DND-41 (cell line): ENCODE results near the gene JPH3.

Experiments
- ATAC-seq: fragments of 200-7000 bp; cut with Tn5 transposase; 3 replicates; pipeline ENCODE4 v1.9.1; 2021; ENCODE audit warnings: low read depth; ENCODE audit not compliant: insufficient read depth
- DNase-seq: peaks from one replicate; pipeline ENCODE4 v3.0.0-alpha.2; 2020
- H2AFZ ChIP-seq: 2 replicates; pipeline ENCODE4 v1.6.0; 2012; ENCODE audit warnings: low read depth, low read length
- H3K27ac ChIP-seq: 2 replicates; pipeline ENCODE4 v1.5.1; 2012; ENCODE audit warnings: low read length, inconsistent platforms
- H3K27me3 ChIP-seq: fragments of 200-600 bp; sonication (generic); 2 replicates; pipeline ENCODE4 v1.6.0; 2012; ENCODE audit warnings: low read length, mild to moderate bottlenecking, inconsistent platforms; ENCODE audit not compliant: insufficient read depth, poor library complexity
- H3K36me3 ChIP-seq: 2 replicates; pipeline ENCODE4 v1.5.1; 2012; ENCODE audit warnings: low read length, inconsistent platforms; ENCODE audit not compliant: insufficient read depth
- H3K4me1 ChIP-seq: 2 replicates; pipeline ENCODE4 v1.5.1; 2012; ENCODE audit warnings: mild to moderate bottlenecking, low read length; ENCODE audit not compliant: insufficient read depth
- H3K4me2 ChIP-seq: 2 replicates; pipeline ENCODE4 v1.6.0; 2012; ENCODE audit warnings: mild to moderate bottlenecking, moderate library complexity, low read length, inconsistent platforms; ENCODE audit not compliant: insufficient read depth
- H3K4me3 ChIP-seq, 2 experiments: fragments of 200-600 bp in 1 of 2; shearing (Covaris generic) in 1 of 2; 2 replicates each; pipeline ENCODE4 v1.5.1; 2012 to 2016; ENCODE audit warnings: inconsistent platforms in 2 of 2, low read length in 2 of 2, mild to moderate bottlenecking in 2 of 2, low read depth in 1 of 2, moderate library complexity in 1 of 2
- H3K79me2 ChIP-seq: 2 replicates; pipeline ENCODE4 v1.6.0; 2012; ENCODE audit warnings: low read length, inconsistent platforms; ENCODE audit not compliant: insufficient read depth
- H3K9ac ChIP-seq: 2 replicates; pipeline ENCODE4 v1.6.0; 2012; ENCODE audit warnings: low read depth, mild to moderate bottlenecking, inconsistent platforms, low read length, moderate library complexity
- H3K9me3 ChIP-seq: 2 replicates; pipeline ENCODE4 v1.5.1; 2012; ENCODE audit warnings: low read length, moderate library complexity, mild to moderate bottlenecking, inconsistent platforms; ENCODE audit not compliant: insufficient read depth, severe bottlenecking
- H4K20me1 ChIP-seq: 2 replicates; pipeline ENCODE4 v1.6.0; 2012; ENCODE audit warnings: low read length; ENCODE audit not compliant: insufficient read depth
- EZH2 ChIP-seq: IDR thresholded peaks from 3 replicates; pipeline ENCODE4 v1.6.1; 2012; ENCODE audit warnings: borderline replicate concordance, low read depth, mild to moderate bottlenecking, moderate library complexity, low read length, inconsistent platforms; ENCODE audit not compliant: severe bottlenecking
- TF ChIP-seq, protein P1 (sequence below): IDR thresholded peaks from 2 replicates; pipeline ENCODE4 v1.5.1; 2012; ENCODE audit warnings: borderline replicate concordance, low read length, moderate library complexity, mild to moderate bottlenecking; ENCODE audit not compliant: poor library complexity, severe bottlenecking; ENCODE audit errors: extremely low read depth

JPH3 gene

DNA sequence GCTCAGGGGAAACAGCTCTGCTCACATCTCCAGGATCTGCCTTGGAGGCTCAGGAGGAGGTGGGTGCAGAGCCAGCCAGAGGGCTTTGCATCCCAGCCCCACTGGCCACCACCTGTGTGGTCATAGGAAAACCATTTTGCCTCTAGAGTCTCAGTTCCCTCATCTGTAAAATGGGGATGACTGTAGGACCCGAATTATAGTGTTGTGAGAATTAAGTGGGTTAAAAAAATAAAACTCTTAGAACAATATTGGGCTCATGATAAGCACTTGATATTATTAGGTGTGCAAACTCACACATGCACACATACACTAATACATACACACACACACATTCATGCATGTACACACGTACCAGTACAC, 19.4 kb upstream of the JPH3 start:
- no peak overlapping the region for H2AFZ ChIP-seq
- H3K36me3 ChIP-seq: no peaks in the 10 kb centered on the region
- ATAC-seq: no peak
- no peak for DNase-seq
- H3K79me2 ChIP-seq: no peaks in the 10 kb centered on the region
- no peak overlapping the region for H3K27ac ChIP-seq
- no peaks in the 10 kb centered on the region for H3K9me3 ChIP-seq
- H3K9ac ChIP-seq: no peak overlapping the region
- no peak overlapping the region for H3K4me3 ChIP-seq
- no peaks in the 10 kb centered on the region for H3K4me1 ChIP-seq
- no peaks in the 10 kb centered on the region for H3K27me3 ChIP-seq
- TF ChIP-seq, protein P1, sequence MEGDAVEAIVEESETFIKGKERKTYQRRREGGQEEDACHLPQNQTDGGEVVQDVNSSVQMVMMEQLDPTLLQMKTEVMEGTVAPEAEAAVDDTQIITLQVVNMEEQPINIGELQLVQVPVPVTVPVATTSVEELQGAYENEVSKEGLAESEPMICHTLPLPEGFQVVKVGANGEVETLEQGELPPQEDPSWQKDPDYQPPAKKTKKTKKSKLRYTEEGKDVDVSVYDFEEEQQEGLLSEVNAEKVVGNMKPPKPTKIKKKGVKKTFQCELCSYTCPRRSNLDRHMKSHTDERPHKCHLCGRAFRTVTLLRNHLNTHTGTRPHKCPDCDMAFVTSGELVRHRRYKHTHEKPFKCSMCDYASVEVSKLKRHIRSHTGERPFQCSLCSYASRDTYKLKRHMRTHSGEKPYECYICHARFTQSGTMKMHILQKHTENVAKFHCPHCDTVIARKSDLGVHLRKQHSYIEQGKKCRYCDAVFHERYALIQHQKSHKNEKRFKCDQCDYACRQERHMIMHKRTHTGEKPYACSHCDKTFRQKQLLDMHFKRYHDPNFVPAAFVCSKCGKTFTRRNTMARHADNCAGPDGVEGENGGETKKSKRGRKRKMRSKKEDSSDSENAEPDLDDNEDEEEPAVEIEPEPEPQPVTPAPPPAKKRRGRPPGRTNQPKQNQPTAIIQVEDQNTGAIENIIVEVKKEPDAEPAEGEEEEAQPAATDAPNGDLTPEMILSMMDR: no peak
- TF ChIP-seq EZH2: no peak
- 0 out of 2 replicates have a peak, but pooled peaks cover 3% of the 10 kb centered on the region for H4K20me1 ChIP-seq
- no peak overlapping the region for H3K4me2 ChIP-seq

DNA sequence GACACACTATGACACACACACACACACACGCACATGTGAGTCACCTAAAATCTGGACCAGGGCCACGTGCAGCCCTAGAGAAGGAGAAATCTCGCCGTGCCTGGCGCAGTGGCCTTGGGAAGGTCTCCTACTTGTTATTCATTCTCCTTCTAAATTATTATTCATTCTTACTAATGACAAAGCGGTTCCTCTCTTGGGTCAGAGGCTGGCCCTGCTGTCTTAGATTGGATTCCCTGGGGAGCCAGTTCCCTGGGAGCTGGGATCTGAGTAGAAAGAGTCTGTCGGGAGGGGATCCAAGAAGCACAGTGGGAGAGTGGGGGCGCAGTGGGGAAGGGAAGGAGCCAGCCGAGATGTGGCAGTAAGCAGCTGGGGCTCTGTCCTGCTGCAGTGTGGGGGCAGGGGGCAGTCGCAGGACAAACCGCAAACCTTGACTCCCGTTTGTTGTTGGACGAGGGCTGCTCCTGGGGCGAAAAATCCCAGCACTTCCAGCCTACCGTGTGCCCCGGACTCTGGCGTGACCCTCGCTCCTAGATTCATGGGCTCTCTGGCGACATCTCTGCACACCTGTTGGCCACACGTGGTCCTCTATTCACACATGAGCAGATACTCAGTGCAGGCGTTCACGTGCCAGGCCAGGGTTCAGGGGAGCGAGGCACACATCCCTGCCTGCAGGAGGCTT, 18.7 kb upstream of the JPH3 start:
- DNase-seq (no peak), ATAC-seq (no peak)
- 0 out of 2 replicates have a peak, but pooled peaks cover 4% of the 10 kb centered on the region for H4K20me1 ChIP-seq
- H3K27ac ChIP-seq: no peak overlapping the region
- no peaks in the 10 kb centered on the region for H3K9me3 ChIP-seq
- H3K9ac ChIP-seq: no peak overlapping the region
- H3K27me3 ChIP-seq: no peaks in the 10 kb centered on the region
- H3K79me2 ChIP-seq: no peaks in the 10 kb centered on the region
- H3K4me2 ChIP-seq: no peak overlapping the region
- TF ChIP-seq EZH2: no peak
- TF ChIP-seq, protein P1: no peak
- H3K36me3 ChIP-seq: no peaks in the 10 kb centered on the region
- H3K4me3 ChIP-seq: no peak overlapping the region
- H2AFZ ChIP-seq: no peak overlapping the region
- no peaks in the 10 kb centered on the region for H3K4me1 ChIP-seq

DNA sequence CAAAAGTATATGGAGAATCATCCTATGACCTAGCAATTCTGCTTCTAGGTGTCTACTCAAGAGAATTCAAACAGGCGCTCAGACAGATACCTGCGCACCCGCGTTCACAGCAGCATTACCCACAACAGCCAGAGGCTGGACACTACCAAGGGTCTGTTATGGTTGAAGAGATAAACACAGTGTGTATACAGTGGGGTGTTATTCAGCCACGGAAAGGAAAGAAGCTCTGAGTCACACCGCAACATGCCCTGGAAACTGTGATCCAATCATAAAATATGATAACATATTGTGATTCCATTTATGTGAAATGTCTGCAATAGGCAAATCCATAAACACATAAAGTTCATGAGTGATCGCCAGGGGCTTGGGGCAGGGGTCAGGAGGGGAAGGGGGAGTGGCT, 18.0 kb upstream of the JPH3 start:
- no peak overlapping the region for H3K27ac ChIP-seq
- H3K9ac ChIP-seq: no peak overlapping the region
- H3K4me2 ChIP-seq: no peak overlapping the region
- H3K27me3 ChIP-seq: no peaks in the 10 kb centered on the region
- ATAC-seq (no peak), DNase-seq (no peak)
- H2AFZ ChIP-seq: no peak overlapping the region
- TF ChIP-seq, protein P1: no peak
- TF ChIP-seq EZH2: no peak
- no peak overlapping the region for H3K4me3 ChIP-seq
- no peaks in the 10 kb centered on the region for H3K36me3 ChIP-seq
- H3K9me3 ChIP-seq: no peaks in the 10 kb centered on the region
- H4K20me1 ChIP-seq: 0 out of 2 replicates have a peak, but pooled peaks cover 4% of the 10 kb centered on the region
- no peaks in the 10 kb centered on the region for H3K79me2 ChIP-seq
- H3K4me1 ChIP-seq: no peaks in the 10 kb centered on the region
